GM18526 (cell line): Measurements from ENCODE around the gene ACP1.

ENCODE experiments used
- POLR2A ChIP-seq: IDR thresholded peaks from 3 replicates; pipeline ENCODE4 v1.6.1; 2011; ENCODE audit not compliant: insufficient read length; ENCODE audit errors: extremely low read depth

ACP1 gene

DNA sequence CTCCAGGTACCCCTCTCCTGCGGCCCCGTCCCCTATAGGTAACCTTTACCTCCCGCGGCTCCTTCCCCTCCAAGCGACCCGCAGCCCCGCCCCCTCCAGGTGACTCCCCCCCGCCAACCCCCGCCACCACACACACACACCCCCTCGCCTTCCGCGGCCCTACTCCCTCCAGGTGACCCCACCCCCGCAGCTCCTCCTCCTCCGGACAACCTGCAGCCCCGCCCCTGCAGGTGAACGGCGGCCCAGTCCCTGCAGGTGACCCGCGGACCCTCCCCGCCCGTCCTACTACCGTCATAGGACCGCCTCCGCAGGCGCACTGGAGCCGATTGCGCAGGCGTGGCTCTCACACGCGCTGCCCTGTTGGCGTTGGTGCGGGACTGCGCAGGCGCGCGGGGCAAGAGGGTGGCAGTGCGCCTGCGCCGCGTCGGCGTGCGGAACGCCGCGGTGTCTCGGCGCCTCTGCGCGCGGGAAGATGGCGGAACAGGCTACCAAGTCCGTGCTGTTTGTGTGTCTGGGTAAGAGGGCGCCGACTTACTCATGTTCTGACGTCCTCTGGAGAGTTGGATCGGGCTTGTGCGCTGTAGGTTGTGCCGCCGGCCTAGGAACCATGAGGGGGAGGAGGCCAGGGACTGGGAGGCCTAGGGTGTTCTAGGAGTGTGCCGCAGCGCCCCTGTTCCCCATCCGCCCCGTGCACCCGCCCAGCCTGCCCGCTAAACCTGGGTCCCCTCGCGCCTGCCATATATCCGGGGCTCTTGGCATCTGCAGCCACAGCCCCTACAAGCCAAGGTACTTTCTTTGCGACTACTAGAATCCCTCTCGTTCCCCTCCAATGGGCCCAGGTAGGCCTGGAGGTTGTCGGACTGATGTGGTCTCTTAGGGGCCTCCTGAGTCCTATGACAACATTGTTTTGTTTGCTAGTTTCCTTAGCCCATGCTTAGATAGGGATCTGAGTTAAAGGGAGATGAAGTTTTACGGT is at the start of gene ACP1:
TSS of gene ACP1 (plus strand) at position 455 of the 976 bp plus-strand sequence. CDS start at position 473, 18 bp downstream.
- peak; percentile 95 for TF ChIP-seq POLR2A

DNA sequence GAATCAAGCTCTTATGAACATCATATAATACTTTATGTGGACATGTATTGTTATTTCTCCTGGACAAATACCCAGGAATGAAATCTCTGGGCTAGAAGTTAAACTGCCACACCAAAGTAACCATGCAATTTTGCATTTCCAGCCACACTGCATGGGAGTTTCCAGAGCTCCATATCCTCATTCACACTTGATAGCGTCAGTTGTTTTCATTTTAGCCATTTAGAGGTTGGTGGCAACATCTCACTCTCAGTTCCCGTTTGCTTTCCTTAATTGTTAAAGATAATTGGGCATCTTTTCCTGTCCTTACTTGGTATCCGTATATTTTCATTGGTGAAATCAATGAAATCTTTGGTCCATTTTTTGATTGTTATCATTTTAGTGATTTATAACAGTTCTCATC is 48.7 kb upstream of the ACP1 start:
- no peak for TF ChIP-seq POLR2A

DNA sequence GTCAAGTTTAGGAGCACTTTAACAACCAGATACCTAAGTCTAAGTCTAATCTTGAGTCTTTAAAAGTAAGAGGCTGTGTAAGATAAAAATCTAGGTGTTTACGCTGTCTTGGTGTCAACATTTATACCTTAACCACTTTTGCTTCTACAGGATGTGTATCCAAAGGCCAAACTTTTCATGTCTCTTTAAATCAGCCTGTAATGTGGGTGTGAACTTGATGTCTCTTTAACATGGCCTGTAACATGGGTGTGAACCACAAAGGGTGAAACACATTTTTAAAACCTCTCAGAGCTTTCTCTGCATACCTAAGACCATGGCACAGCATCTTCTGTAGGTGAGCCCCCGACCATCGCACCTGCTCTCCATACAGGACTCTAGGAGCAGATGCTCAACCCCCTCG is 41.3 kb upstream of the ACP1 start:
- TF ChIP-seq POLR2A = no peak

DNA sequence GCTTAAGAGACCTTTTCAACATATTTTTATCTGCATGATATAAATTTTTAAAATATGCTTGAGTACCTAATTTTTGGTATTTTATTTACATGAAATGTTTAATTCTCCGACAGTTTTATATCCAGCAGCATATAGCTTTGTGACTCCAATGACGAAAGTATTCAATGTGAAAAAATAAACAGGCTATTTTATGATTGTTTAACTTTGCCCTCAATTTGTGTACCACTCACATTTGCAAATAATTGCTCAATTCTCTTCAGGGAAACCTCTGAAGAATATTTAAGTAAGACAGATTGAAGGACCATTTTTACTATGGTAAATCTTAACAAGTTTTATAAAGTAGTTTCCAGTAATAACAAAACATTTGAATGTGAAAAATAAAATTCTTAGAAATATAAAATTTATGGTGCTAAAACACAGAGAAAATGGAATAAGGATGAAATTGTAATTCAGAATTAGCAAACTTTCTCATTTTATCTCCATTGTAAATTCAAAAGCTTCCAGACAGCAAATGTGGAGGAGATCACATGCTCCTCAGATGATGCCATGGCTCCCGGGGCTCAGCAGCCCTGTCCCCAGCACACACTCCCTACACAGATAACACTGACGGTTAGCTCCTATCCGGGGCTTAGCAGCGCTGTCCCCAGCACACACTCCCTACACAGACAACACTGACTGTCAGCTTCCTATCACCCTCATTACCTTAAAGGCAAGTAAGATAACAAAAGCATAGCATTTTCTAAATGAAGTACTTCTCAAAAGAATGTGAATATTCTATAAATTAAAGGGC is 40.6 kb upstream of the ACP1 start:
- TF ChIP-seq POLR2A = no peak

DNA sequence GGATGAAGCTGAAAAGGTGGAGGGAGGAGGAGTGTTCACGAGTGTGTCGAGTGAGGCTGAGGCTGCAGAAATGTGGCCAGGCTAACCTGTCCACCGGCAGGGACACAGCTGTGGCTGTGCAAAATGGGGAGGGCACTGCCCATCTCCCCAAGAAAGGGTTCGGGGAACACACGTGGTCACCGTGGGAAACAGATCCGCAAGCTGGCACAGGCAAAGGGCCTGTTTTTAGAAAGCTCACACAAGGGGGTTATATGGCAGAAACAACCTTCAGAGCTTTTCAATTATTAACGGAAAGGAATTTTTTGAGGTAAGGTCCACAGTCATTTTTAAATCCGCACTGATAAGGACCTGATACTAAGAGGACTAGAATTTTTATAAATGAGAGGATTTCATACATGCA is 36.6 kb upstream of the ACP1 start:
- TF ChIP-seq POLR2A = no peak

DNA sequence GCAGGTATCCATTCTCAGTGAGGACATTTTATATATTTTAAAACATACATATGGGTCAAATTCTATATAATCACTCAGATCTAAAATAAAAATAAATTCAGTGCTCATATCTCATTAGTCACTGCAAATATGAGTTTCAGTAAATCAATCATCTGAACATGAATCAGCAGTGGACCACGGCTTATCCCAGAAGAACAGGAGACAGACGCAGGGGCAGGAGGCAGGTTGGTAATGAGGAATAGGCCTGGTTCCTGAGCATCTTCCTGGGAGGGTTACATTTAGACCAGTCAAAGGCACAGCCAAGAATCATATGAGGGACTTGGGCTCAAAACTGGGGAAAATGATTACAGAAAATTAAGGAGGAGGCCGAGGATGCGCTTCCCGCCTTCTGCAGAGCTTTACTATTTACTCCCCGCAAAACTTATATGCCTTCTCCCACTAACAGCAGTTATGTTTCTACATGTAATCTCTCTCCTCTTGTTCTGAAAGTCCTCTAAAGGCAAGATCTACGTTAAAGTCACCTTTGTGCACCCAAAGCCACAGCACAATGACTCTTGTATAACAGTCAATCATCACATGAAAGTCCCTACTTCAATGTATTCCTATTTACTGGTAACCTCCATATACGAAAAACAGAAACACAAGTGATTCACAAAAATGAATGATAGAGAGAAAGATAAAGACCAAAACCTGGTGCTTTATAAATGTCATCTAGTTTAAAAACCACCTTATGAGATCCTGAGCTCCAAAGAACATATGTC is 36.0 kb upstream of the ACP1 start:
- TF ChIP-seq POLR2A = no peak

DNA sequence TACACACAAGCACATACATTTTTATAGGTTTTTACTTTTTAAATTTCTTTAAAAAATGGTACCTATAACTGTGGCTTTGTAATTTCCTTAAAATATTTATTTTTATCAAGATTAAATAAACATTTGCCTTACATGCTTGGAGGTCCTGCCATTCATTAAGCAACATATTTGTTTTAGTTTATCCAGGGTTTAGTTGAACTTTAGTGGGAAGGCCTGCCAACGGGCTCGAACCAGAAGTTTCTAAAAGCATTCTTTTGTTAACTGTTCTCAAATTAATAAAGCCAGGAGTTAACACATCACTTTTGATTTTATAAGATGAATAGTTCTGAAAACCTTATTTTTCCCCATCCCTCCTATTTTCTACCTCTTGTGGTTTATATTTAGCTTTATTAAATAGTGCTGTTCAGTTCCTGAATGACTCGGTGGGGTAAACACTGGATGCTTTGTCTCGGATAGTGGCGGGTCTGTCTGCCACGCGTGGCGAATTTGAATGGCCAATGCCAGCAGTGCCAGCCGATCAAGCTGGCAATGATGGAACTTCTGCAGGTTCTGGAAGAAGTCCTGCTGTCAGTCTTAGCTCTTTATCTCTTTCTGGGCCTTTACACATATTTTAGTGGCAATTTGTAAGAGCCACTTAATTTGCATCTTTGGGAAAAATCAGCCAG is 33.1 kb upstream of the ACP1 start:
- no peak for TF ChIP-seq POLR2A

DNA sequence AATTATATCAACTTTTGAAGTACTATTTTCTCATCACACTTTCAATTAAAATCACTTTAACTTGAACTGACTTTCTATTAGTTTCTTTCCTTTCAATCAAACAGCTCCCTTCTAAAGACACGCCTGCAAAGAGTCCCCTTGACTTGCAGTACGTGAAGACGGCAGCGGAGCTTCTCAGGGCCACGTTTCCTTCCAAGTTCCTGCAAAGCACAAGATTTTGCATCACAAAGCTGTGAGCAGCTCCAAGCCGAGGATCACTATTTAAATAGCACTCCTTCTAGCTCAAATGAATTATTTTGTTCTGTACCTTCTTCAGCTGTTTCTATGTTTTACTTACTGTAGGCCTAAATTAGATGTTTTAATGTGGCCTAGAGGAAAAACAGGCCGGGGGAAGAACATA is 31.7 kb upstream of the ACP1 start:
- no peak for TF ChIP-seq POLR2A

DNA sequence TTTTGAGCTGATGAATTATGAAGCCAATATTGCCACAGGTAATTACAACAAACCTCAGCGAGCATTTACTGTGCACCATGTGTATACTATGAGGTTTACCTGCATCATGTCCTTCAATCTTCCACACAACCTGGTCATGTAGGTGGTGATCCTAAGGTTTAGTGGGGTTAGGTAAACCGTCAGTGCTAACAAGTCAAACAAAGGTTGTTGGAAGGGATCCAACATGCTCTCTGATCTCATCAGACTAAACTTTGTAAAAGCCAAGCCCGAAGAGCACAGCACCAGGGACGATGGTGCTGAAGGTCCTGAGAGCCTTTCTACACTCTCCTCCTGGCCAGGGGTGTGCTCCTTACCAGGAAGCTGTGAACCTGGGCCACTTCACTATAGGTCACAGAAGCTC is 30.3 kb upstream of the ACP1 start:
- TF ChIP-seq POLR2A = no peak

DNA sequence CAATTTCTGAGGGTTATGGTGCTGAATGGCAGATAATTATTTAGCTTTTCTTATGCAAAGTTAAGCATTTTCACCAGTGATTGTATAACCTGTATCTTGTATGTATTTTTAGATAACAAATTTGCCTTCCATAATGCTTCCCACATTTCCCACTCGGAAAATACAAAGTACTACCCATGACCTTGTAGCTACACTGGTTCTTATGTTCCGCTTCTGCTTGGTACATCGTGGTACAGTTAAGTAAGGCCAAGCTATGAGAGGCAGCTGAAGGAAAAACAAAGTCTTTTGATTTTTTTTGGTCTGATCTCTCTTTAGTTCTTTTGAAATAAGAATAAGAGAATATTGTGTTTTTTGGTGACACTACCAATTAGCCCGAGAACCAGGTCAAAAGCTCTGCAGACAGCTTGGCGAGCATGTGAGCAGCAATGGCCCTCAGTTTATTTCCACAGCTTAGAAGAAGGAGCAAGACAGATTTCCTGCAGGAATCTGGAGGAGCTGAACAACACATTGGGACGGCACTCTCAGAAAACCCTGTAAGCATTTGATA is 27.7 kb upstream of the ACP1 start:
- no peak for TF ChIP-seq POLR2A

DNA sequence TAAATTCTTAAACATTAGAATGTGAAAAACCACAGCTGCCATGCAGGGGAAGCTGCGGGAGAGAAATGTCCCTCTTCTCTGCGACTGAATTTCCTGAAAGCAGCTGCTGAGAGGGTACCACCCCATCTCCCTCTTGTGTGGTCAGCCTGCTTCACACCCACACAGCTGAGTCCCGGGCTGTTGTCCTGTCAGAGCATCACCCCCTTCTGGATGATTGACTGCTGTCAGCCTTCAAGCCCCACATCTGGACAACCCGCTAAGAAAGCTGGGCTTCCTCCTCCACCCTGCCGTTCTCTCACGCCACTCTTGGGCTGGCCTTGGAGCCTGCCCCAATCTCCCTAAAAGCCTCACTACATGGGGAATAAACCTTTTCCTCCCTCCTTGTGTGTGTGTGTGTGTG is 26.9 kb upstream of the ACP1 start:
- no peak for TF ChIP-seq POLR2A

DNA sequence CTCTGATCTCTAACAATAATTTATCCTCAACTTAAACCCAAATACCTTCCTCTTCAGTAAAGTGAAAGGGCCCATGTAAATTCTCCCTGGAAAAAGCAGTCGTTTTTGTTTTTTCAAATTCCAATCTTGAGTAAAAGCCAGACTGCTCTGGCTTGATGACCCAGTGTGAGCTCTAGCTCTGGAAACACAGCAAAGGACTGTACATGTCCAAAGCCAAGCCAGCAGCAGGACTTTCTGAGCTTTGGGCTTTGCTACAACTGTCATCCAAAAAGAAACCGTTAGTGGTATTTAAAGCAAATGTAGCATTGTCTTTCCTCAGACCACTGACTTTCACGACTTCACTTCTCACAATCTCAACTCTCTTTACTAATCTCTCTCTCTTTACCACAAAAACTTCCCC is 26.3 kb upstream of the ACP1 start:
- no peak for TF ChIP-seq POLR2A

DNA sequence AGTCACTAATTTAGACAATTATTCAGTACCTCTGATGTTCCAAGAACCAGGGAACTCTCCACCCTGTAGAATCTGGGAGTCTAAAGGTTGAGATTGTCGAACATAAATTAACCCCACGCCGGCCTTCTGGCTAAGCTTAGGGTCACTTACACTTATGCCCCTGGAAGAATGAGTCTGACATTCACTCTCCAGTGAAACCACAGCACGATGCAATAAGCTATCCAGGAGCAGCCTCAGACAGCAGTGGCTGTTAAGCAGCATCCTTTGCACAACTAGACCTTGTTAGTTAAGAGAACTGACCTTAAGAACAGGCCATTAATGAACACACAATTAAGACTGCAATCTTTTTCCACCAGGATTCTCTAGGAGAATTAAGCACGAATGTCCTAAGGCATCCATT is 25.9 kb upstream of the ACP1 start:
- no peak for TF ChIP-seq POLR2A

DNA sequence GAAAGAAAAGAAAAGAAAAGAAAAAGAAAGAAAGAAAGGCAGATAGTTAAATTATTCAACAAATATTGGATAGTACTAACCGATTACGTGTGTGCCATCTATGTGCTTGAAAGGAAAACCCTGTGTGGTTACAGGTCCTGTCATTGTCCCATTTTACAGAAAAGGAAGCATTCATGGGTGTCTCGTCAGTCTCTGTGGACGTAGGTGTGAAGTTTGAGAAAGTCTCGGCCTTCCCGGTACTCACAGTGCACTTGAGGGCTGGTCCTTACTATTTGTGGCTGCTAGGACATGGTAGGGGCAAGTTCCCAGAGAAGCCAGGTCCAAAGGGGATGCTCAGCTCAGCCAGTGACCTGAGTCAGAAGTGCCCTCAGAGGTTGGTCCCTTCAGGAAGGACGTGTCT is 20.2 kb upstream of the ACP1 start:
- TF ChIP-seq POLR2A = no peak
